ENCODE data around the gene ZSCAN22.
"Not testable (repeated sequence)": the region's sequence is repeated elsewhere in the genome, so short reads cannot be mapped to it uniquely, and the experiment has no call there.

Gene ZSCAN22

DNA sequence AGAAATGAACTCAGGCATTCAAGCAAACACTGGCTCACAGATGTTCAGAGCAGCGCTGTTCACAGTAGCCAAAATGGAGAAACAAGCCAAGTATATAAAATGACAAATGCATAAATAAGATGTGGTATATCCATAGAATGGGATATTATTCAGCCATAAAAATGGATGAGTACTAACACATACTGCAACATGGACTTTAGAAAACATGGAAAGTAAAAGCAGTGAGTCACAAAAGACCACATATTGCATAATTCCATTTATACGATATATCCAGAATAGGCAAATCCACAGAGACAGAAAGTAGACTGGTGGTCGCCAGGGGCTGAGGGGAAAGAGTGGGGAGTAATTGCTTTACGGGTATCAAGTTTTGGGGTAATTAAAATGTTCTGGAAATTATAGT is 47.4 kb downstream of the ZSCAN22 start:
- DNase-seq (ENCODE audit: low spot score): no peak

DNA sequence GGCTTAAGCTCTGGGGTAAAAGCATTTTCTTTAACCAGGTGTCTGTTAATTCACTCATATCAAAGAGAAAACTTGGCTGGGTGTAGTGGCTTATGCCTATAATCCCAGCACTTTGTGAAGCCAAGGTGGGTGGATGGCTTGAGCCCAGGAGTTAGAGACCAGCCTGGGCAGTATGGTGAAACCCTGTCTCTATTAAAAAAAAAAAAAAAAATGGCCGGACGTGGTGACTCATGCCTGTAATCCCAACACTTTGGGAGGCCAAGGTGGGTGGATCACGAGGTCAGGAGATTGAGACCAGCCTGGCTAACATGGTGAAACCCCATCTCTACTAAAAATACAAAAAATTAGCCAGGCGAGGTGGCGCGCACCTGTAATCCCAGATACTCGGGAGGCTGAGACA is 49.9 kb downstream of the ZSCAN22 start:
- not testable (repeated sequence) for DNase-seq (ENCODE audit: low spot score)

DNA sequence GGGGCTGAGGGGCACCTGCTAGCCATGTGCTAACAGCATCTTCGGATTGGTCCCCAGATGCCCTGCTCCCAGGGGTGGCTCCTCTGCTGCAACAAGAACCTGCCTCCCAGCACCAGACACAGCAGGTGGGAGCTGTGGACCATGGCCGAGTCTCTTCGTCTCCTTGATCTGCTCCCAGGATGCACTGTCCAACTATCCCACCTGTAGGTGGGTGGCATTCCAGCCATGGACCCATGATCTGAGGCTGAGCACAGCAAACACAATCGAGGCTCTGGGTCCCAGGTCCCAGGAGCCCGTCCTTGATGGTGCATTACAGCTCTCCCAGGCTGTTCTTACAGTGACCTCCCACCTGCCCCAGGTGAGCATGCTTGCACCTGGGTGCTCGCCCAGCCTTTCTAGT is 52.5 kb downstream of the ZSCAN22 start:
- no peak for DNase-seq (ENCODE audit: low spot score)

DNA sequence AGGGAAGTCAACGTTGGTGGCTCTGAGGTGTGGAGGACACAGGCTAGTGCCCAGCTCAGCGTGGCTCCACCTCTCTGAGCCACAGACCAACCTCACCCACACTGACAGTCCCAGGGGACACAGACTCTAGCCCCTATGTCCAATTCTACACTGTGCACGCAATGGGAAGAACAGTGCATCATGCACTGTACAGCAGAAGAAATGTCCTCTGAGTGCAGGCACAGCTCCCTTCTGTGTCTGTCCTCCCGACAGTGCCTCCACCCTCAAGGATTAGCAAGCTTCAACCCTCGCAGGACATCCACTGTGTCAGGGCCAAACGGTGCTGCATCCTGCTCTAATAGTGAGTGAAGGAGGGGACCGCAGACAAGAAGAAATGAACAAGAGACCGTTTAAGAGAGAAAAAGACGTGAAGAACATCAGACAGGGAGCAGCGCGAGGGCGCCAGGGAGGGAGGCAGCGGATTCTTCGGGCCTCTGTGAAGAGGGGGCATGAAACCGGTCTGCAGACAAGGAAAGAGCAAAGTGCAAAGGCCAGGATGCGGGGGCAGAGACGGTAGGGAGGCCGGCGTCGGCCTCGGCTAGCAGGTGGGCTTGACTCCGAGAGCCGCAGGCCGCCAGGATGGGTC is 53.4 kb downstream of the ZSCAN22 start:
- DNase-seq (ENCODE audit: low spot score): no peak

DNA sequence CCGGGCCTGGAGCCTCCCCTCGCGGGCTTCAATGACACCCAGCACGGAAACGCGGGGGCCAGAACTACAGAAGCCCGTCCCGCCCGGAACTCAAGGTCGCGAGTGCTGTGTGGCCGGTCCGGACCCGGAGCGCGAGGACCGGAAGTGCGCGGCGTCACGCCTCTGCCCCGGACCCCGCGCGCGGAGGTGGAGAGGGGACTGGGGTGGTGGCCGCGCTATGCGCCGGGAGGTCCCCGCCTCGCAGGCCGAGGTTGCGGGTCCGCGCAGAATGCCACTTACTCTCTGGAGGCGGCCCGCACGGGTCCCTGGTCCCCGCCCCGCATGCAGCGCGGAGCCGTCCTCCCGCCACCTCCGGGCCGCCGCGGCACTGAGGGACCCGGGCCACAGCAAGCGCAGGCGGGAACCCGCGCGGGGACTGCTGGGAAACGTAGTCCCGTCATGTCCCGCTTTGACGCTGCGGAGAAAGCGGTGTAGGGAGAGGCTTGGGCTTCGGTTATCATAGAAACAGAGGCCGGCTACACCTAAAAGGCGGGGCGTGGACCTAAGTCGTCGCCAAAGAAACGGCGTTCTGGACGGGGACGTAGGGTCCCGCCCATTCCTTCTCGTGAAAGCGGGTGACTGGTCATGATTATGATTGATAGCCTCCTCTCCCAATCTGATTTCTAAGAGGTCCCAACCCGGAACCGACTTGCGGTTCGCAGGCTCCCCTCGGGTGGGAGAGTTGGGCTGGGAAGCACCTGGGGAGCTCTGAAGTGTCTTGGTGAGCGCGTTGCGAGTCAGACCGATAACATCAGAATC is 54.1 kb downstream of the ZSCAN22 start, which contains the start of gene ZNF837:
TSS of gene ZNF837 (minus strand) at position 369 of the 798 bp plus-strand sequence. CDS start 11,698 bp downstream, outside the sequence.
- peak; percentile 99 for DNase-seq (ENCODE audit: low spot score)

DNA sequence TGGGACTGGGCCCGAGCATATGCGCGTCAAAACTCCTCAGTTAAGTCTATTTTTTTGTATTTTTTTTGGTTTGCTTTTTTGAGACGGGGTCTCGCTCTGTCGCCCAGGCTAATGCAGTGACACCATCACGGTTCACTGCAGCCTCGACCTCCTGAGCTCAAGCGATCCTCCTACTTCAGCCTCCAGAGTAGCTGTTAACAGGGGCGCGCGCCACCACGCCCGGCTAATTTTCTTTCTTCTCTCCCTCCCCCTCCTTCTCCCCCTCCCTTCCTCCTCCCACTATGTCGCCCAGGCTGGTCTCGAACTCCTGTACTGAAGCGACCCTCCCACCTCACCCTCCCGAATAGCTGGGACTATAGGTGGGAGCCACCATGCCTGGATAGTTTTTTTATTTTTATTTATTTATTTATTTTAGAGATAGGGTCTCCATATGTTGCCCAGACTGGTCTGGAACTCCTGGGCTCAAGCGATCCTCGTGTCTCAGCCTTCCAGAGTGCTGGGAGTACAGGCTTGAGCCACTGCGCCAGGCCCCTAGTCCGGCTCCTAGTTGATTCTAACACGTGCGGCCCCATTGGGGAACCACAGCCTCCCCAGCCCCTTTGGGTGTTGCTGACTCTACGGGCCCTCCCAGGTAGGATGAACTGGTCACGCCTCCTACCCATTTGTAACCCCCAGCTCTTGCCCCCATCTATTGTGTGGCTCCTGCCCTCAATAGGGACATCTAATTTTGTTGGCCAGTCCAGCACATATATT is 54.8 kb downstream of the ZSCAN22 start:
- DNase-seq (ENCODE audit: low spot score): no peak

DNA sequence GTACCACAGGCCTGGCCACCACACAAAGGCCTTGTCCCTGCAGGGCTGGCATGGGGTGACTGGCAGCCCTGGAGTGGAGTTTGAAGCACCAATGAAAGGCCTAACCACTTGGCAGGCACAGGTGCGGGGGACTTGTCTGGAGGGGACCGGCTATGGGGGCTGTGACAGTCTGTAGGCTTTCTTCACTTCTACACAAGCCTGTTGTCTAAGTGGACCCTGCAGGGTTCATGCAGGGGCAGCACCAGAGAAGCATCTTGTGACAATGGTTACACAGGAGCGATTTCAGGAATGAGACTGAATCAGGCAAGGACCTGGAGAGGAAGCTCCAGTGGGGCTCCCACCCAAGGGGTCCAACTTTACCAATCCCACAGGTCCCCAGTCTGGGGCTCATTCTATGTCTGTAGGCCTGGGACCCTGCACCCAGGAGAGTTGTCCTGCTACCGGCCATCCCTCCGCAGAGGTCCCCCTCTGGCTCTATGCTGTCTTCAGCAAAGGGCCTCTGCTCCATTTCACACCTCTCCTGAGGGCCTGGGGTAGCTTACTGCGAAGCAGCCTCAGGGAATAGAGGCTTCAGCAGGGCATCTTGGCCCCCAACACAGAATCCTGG is 56.3 kb downstream of the ZSCAN22 start:
- DNase-seq (ENCODE audit: low spot score): no peak

DNA sequence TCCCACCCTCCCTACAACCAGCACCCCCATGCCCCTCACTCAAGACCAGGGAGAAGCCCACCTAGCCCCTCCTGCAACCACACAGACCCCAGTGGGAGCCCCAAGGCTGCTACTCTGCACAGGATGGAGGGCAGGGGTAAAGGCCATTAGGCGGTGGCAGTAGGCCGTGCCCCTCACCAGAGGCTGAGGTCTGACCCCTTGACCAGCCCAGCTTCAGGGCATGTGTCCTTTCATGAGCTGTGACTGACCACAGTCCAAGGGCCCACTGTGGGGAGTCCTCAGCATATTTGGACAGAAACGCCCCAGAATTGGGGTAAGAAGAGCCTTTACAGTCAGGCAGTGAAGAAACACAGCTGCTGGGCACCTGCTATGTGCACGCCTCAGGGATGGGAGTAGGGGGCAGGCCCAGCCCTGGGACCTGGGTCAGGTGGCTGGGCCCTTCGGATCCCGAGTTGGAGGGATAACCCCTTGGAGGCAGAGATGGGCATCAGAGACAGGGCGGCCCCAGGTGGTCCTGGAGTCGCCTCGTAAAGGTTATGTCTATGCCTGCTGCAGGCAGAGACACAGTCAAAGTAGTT is 58.6 kb downstream of the ZSCAN22 start:
- DNase-seq (ENCODE audit: low spot score): no peak

DNA sequence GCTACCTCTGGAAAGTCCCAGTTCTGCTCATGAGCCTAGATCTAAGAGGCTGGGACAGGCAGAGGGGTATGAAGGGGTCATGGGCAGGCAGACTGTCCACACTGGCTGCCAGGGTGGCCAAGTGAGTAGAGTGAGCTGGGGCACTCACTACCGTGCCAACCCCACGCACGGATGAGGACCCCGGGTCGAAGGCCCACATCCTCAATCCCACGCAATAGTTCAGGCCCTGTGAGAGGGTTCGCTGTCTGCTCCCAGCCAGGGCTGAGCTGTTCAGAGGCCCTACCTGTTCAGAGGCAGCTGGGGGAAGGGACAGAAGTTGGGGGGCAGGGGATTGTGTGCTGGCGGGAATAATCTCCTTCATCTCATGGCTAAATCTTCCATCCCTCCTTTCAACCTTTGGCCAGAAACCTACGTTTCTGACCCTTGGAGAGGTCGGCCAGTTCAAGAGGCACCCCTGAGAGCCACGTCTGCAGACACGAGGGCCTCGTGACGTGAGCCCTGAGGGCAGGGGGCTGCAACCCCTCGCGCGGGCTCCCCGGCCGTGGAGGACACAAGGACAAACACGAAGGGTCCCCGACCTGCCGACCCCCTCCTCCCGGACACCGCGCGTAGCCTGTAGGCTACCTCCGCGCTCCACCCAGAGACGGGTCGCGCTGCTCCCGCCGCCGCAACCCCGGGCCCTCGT is 59.2 kb downstream of the ZSCAN22 start:
- no peak for DNase-seq (ENCODE audit: low spot score)

DNA sequence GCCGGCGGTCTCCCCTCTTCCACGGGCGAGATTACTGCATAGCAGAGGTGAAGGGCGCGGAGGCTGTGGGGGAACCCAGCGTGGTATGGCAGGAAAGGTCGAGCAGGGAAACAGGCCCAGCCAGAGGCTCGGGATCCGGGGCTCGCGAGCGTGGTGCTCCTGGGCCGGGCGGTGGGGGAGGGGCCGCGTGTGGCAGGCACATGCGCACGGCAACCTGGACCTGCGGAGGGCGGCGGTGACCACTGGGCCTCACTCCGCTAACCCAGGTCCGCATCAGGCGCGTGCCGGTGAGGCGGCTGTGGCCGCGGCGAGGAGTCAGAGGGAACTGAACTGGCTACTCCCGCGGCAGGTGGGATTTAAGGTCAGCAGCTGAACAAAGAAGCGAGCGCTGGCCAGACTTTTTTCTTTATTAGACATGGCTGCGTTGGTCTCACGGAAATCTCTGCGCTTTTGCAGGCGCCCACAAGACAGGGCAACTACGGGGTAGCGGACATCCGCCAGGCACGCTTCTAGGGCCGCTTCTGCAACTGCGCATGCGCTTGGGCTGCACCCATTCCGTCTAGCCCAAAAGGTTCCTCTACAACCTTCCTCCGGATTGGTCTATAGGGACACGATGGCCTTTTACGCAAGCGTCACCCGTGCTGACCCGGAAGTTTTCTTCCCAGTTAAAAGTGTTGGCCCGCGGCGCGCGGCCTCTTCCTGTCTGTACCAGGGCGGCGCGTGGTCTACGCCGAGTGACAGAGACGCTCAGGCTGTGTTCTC is 60.0 kb downstream of the ZSCAN22 start, which contains the start of gene RPS5:
TSS of gene RPS5 (plus strand) at position 694 of the 762 bp plus-strand sequence. CDS start 869 bp downstream, outside the sequence.
- peak; percentile 100 for DNase-seq (ENCODE audit: low spot score)

DNA sequence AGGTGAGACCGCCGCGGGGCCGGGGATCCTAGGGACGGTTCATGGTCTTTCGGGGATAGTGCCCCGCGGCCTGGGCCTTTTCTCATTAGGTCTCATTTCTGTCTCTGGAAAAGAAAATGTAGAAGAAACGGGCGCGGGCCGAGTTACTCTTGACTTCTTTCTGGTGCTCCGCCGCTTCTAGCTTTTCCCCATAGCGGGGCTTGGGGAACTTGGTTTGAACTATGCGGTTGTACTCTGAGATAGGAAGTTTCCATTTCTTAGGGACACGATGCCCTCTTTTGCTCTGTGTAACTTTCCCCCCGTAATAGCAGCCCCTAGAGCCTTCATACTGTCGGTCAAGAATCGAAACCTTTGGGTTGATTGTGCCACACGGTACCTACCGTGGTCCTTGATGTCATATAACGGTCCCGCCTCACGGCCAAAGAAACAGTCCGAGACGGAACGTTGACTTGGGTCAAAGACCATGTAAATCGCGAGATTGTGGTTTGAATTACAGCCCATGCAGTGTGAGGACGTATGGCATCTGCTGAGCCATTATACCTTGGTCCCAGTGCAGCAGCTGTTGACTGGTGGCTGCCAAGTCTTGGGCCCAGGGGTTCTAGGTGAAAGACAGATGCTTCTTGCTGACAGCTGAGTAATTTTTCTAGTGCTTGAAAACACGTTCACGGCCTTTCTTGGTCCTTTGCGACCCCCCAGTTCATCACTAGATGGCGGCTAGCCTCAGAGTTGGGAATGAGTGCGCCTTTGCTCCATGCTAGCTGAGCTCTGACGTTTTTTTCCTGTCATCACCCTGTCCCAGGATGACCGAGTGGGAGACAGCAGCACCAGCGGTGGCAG is 60.8 kb downstream of the ZSCAN22 start:
- DNase-seq (ENCODE audit: low spot score): no peak

DNA sequence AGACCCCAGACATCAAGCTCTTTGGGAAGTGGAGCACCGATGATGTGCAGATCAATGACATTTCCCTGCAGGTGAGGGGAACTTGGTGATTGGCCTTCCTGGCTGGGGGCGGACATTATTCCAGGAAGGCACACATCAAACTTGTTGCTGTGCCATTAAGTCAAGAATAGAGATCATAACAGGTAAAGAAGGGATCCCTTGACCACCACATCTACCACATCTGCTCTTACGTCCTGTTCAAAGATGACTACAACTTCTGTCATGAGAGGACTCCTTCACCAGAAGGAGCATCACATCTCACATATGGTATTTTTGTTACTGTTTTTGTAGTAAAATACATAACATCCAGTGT is 61.4 kb downstream of the ZSCAN22 start:
- no peak for DNase-seq (ENCODE audit: low spot score)

Measured in AG08395 (cell line).